A673 (cell line): ENCODE data around the gene SLC2A9.

Experiments used
- CTCF ChIP-seq: fragments of 300-800, 200-600 bp; sonication (generic); conservative IDR thresholded peaks from 2 replicates; pipeline ENCODE4 v1.5.1; 2017; ENCODE audit warnings: low read depth, mild to moderate bottlenecking, antibody characterized with exemption, low read length, moderate library complexity, mixed read lengths
- EZH2 ChIP-seq: fragments of 200-600 bp; sonication (generic); IDR thresholded peaks from 2 replicates; pipeline ENCODE4 v1.6.1; 2017; ENCODE audit warnings: borderline replicate concordance, low read depth, mild to moderate bottlenecking, mixed read lengths, antibody characterized with exemption, low read length; ENCODE audit not compliant: poor library complexity, severe bottlenecking

GRCh38 chr4:9841072-9841471 lies 180.2 kb downstream of the SLC2A9 start:
- TF ChIP-seq CTCF (no peak), EZH2 (no peak)
